Measurements from ENCODE around the gene BPGM. TPM values are rescaled to one million over a fixed set of nuclear protein-coding genes. Genes with fewer than 3 reads are reported as not detected.

The BPGM gene
- total RNA-seq, result 22.2 and 23.1 TPM in 2 replicates

DNA sequence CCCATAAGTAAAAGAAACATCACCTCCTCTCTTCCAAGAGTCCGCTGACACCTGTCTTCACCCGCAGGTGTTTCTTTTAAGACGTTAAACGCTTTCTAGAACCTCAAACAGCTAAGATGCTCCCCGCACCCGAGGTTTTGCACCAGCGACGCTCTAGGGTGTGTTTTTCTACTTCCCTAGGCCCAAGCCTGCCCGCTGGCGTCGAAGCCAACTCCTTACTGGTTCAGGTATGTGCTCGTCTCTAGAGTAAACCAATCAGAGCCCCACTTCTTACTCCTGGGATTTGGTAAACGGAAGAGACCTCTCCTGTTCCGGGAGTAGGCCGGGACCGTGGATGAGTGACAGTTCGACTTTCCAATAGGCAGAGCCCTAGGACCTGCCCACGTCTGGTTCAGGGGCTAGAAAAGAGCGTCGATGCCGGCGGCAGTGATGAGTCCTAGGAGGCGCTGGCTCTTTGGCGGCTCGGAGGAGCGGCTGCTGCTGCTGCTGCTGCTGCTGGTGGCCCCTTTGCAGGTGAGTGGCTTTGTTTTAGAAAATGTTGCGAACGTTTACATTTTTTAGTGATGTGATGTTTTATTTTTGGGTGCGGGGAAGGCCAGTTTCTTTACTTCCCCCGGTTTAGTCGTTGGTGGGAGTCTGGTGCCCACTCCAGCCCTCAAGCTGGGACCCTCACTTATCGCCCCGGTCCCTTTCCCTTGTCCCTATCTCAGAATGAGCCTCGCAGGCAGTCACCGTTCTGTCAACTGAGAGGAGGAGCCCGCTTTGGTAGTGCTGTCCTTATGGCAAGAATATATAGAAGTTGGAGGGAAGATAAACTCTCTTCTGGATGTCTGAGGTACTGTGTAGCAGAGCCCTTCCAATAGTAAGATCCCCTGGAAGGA, at the start of gene BPGM:
Gene BPGM, plus strand, starts transcription at position 429 of the 881 bp plus-strand sequence. CDS start 14,655 bp downstream, outside the sequence.

Other genes with a start within 250 kb of the BPGM start
- gene AKR1B1, start 187.8 kb upstream of the BPGM start, total RNA-seq, result 147 and 229 TPM in 2 replicates
- 0.32 TPM in 1 of 2 replicates, not detected in the other for gene AKR1B10, start 119.3 kb upstream of the BPGM start, total RNA-seq
- gene AKR1B15, start 97.7 kb upstream of the BPGM start, total RNA-seq, result not detected in 2 replicates
- gene CALD1, start 132.8 kb downstream of the BPGM start, total RNA-seq, result 799 and 992 TPM in 2 replicates